Measurements from ENCODE around the gene CHAF1B. TPM values are rescaled to one million over a fixed set of nuclear protein-coding genes. Genes with fewer than 3 reads are reported as not detected.
A peak's percentile ranks its signal among the peaks of the same experiment; 100 is the strongest.

The CHAF1B gene
- total RNA-seq, 2 donors from 2014 or later: 4.2 to 6.3 TPM

DNA sequence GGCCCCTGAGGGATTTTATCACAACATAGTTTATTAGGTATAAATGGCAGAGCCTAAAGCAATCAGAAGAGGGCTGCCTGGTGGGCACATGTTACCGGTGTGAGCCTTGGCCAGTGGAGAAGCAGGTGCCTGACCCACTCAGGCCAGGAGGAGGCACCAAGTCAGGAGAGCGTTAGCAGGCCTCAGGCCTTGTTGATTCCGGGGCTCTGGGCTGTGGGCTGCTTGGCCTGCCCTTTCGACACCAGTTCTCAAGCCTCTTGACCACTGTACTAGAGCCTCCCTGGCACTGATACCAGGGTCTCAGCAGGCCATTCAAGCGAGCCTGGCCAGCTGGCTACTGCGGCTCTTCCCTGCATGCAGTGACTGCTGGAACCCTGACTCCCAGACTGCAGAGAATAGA lies 73.9 kb downstream of the CHAF1B start:
- no peaks in the 10 kb centered on the region for H3K9me3 ChIP-seq
- intact Hi-C loops (cut with DNase I): no loop called here
- H3K27me3 ChIP-seq: no peaks in the 10 kb centered on the region
- peaks cover 28% of the 10 kb centered on the region for H3K4me1 ChIP-seq
- ATAC-seq (no peak), DNase-seq (no peak)
- no peak overlapping the region for H3K27ac ChIP-seq
- no peak overlapping the region for H3K4me3 ChIP-seq
- no peak for TF ChIP-seq POLR2A (IDR thresholded peaks at IDR 0.05)
- TF ChIP-seq, protein P1, sequence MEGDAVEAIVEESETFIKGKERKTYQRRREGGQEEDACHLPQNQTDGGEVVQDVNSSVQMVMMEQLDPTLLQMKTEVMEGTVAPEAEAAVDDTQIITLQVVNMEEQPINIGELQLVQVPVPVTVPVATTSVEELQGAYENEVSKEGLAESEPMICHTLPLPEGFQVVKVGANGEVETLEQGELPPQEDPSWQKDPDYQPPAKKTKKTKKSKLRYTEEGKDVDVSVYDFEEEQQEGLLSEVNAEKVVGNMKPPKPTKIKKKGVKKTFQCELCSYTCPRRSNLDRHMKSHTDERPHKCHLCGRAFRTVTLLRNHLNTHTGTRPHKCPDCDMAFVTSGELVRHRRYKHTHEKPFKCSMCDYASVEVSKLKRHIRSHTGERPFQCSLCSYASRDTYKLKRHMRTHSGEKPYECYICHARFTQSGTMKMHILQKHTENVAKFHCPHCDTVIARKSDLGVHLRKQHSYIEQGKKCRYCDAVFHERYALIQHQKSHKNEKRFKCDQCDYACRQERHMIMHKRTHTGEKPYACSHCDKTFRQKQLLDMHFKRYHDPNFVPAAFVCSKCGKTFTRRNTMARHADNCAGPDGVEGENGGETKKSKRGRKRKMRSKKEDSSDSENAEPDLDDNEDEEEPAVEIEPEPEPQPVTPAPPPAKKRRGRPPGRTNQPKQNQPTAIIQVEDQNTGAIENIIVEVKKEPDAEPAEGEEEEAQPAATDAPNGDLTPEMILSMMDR (IDR thresholded peaks at IDR 0.05): no peak
- 94 to 95% methylated on average over 3 to 6 of the region's 6 CpGs for WGBS, 2 donors
- H3K36me3 ChIP-seq (replicated peaks in 1 of 2; ENCODE audit: insufficient read depth in 1 of 2, low read depth in 2 of 2): no peaks in the 10 kb centered on the region

DNA sequence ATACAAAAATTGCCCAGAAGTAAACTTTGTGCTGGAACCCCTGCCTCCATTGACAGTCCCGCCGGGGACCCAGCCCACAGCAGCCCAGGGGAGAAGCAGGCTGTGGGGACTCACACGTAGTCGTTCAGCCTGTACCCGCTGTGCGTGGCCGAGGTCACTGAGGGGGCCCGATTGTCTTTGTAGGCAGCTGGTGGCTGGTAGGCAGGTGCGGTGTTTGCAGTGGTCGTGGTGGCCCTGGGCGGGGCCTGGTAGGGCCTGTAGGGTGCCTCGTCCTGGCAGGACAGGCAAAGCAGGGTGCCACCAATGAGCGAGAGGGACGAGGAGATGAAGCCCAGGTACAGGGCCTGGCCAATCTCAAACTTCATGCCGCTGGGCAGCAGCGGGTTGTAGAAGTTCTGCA lies 75.7 kb downstream of the CHAF1B start:
- H3K9me3 ChIP-seq: no peaks in the 10 kb centered on the region
- H3K27me3 ChIP-seq: no peaks in the 10 kb centered on the region
- peaks cover 16% of the 10 kb centered on the region for H3K4me1 ChIP-seq
- no peak overlapping the region for H3K4me3 ChIP-seq
- TF ChIP-seq POLR2A (IDR thresholded peaks at IDR 0.05): no peak
- TF ChIP-seq, protein P1 (IDR thresholded peaks at IDR 0.05): no peak
- intact Hi-C loops (cut with DNase I): no loop called here
- H3K36me3 ChIP-seq (replicated peaks in 1 of 2; ENCODE audit: insufficient read depth in 1 of 2, low read depth in 2 of 2): no peaks in the 10 kb centered on the region
- WGBS, 2 donors: 74 to 83% methylated on average over 11 to 16 of the region's 16 CpGs
- ATAC-seq: no peak
- no peak for DNase-seq
- H3K27ac ChIP-seq: peak overlapping the region in 3 of 4 donors; percentile 62 to 80 (median 74)

DNA sequence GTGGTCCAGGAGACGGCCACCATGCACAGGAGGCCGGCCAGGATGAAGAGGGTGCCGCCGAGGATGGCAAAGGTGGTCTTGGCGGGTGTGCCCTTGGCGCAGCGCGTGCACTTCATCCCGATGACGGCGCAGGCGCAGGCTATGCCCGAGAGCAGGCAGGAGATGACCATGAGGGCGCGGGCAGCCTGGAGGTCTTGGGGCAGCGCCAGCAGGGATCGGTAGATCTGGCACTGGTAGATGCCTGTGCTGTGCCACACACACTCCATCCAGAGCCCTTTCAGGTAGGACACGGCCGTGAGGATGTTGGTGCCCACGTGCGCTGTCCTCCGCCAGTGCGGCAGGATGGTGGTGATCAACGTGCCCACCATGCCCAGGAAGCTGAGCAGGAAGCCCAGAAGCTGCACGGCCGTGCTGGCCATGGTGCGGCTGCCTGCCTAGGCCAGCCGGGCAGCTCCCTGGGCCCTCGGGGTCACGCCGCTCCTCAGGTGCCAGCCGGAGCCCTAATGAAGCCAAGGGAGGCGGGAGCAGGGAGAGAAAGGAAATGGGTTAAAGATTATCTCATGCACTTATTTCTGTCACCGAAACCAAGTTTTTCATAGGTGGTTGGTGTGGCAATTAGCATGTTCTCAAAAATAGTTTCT lies 76.2 kb downstream of the CHAF1B start:
- Histone ChIP-seq H3K4me3 (no peak overlapping the region), H3K36me3 (replicated peaks in 1 of 2; ENCODE audit: insufficient read depth in 1 of 2, low read depth in 2 of 2) (no peaks in the 10 kb centered on the region), H3K27ac (peak overlapping the region; percentile 48 to 80 (median 68)), H3K27me3 (no peaks in the 10 kb centered on the region), H3K4me1 (peaks cover 16% of the 10 kb centered on the region), H3K9me3 (no peaks in the 10 kb centered on the region)
- TF ChIP-seq POLR2A (IDR thresholded peaks at IDR 0.05): peak in 2 of 3 donors; percentile 55 to 62
- TF ChIP-seq, protein P1 (IDR thresholded peaks at IDR 0.05): no peak
- ATAC-seq (peak; percentile 72), DNase-seq (peak in 3 of 4 donors; percentile 23 to 30 (median 29))
- intact Hi-C loops (cut with DNase I): no loop called here
- 64 to 68% methylated on average over 25 to 30 of the region's 34 CpGs for WGBS, 2 donors

DNA sequence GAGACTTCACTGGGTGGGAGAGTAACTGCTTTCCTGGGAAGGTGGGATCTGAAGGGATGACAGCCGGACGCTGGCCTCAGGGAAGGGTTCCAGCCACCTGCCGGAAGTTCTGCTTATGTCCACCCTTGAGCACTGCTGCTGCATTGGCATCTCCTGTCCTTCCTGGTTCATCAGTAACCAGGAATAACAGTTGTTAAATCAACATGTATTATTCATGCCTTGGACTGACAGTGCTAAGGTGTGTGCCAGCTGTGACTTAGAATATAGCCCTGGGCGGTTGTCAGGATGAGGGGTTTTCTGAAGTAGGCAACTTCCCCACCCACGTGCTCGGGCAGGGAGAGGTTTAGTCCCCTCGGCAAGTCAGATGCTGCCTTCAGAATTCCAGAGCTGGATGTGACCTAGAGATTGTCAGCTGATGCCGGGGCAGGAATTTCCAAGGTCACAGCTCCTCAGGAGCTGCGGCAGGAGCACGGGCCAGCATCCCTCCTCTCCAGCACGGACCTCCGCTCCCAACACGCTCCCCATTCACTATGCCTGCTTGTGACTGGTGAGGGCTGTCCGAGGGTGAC lies 76.8 kb downstream of the CHAF1B start:
- no peaks in the 10 kb centered on the region for H3K36me3 ChIP-seq (replicated peaks in 1 of 2; ENCODE audit: insufficient read depth in 1 of 2, low read depth in 2 of 2)
- intact Hi-C loops (cut with DNase I): no loop called here
- 20 to 37% methylated on average over 7 to 14 of the region's 14 CpGs for WGBS, 2 donors
- H3K4me1 ChIP-seq: peaks cover 16% of the 10 kb centered on the region
- H3K27ac ChIP-seq: peak overlapping the region; percentile 48 to 80 (median 68)
- ATAC-seq: peak; percentile 77
- DNase-seq: peak; percentile 18 to 66 (median 36)
- no peaks in the 10 kb centered on the region for H3K27me3 ChIP-seq
- no peak for TF ChIP-seq POLR2A (IDR thresholded peaks at IDR 0.05)
- TF ChIP-seq, protein P1 (IDR thresholded peaks at IDR 0.05): no peak
- H3K4me3 ChIP-seq: no peak overlapping the region
- H3K9me3 ChIP-seq: no peaks in the 10 kb centered on the region

DNA sequence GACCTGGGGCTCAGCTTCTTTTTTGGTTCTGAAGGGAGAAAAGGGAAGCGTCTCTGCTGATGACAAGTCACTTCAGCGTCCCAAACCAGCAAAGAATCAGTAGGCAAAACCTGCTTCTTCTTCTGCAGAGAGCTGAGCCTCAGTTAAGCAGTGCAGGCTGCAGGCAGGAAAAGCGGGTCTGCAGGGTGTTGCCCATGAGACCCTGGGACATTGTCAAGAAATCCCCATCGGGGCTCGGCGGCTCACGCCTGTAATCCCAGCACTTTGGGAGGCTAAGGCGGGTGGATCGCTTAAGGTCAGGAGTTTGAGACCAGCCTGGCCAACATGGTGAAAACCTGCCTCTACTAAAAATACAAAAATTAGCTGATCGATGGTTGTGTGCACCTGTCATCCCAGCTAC lies 78.0 kb downstream of the CHAF1B start:
- ATAC-seq: no peak
- no peaks in the 10 kb centered on the region for H3K9me3 ChIP-seq
- DNase-seq: no peak
- WGBS, 2 donors: 74 to 83% methylated on average over 7 to 10 of the region's 10 CpGs
- peaks cover 16% of the 10 kb centered on the region for H3K4me1 ChIP-seq
- no peaks in the 10 kb centered on the region for H3K36me3 ChIP-seq (replicated peaks in 1 of 2; ENCODE audit: insufficient read depth in 1 of 2, low read depth in 2 of 2)
- no peak overlapping the region for H3K27ac ChIP-seq
- no peaks in the 10 kb centered on the region for H3K27me3 ChIP-seq
- TF ChIP-seq, protein P1 (IDR thresholded peaks at IDR 0.05): no peak
- no peak for TF ChIP-seq POLR2A (IDR thresholded peaks at IDR 0.05)
- H3K4me3 ChIP-seq: no peak overlapping the region
- intact Hi-C loops (cut with DNase I): no loop called here

Measured in body of pancreas (tissue), 4 donors.